ENCODE data around the gene TIPIN. TPM values are rescaled to one million over a fixed set of nuclear protein-coding genes. Genes with fewer than 3 reads are reported as not detected.
A peak's percentile ranks its signal among the peaks of the same experiment; 100 is the strongest.
"Not testable (repeated sequence)": the region's sequence is repeated elsewhere in the genome, so short reads cannot be mapped to it uniquely, and the experiment has no call there.

Gene TIPIN
- polyA plus RNA-seq, 3 donors = 1.4 to 4.0 (median 3.7) TPM

GRCh38 chr15:66306381-66306780 is 50.1 kb downstream of the TIPIN start:
- no CpG with 5 or more reads among the region's 3 CpGs for WGBS (ENCODE audit: insufficient coverage)
- intact Hi-C loops (cut with micrococcal nuclease) = no loop called here
- Histone ChIP-seq H3K4me2 (replicated peaks; ENCODE audit: extremely low read depth, low read length, poor library complexity, severe bottlenecking) (no peak overlapping the region), H3K79me2 (ENCODE audit: insufficient read depth, low read length) (no peaks in the 10 kb centered on the region), H3K27me3 (ENCODE audit: control insufficient read depth in 2 of 2, insufficient read depth in 2 of 2, low read length in 2 of 2) (no peaks in the 10 kb centered on the region), H4K20me1 (ENCODE audit: insufficient read depth, low read length) (no peaks in the 10 kb centered on the region), H3K4me3 (replicated peaks in 1 of 3; ENCODE audit: low read depth in 2 of 3, low read length in 3 of 3) (no peak overlapping the region), H3K27ac (ENCODE audit: low read depth in 1 of 2, low read length in 2 of 2) (no peak overlapping the region), H3K9me3 (replicated peaks in 1 of 2; ENCODE audit: control insufficient read depth in 1 of 2, insufficient read depth in 1 of 2, low read length in 2 of 2) (no peaks in the 10 kb centered on the region), H3K9ac (ENCODE audit: insufficient read depth, low read length, poor library complexity, severe bottlenecking) (no peak overlapping the region), H3K36me3 (replicated peaks in 1 of 2; ENCODE audit: control insufficient read depth in 1 of 2, insufficient read depth in 2 of 2, low read length in 2 of 2) (peaks cover 58 to 77% of the 10 kb centered on the region in 2 donors), H2AFZ (ENCODE audit: insufficient read depth, low read depth, low read length, poor library complexity, severe bottlenecking) (no peak overlapping the region), H3K4me1 (ENCODE audit: control insufficient read depth in 1 of 2, insufficient read depth in 2 of 2, low read length in 2 of 2) (no peaks in the 10 kb centered on the region)
- no peak for TF ChIP-seq CTCF (IDR thresholded peaks at IDR 0.05)
- Mint-ChIP-seq H3K27me3 (ENCODE audit: low read depth in 3 of 3) (no peaks in the 10 kb centered on the region), H3K9me3 (no peaks in the 10 kb centered on the region), H3K27ac (no peak overlapping the region), H3K4me3 (no peak overlapping the region), H3K36me3 (peaks cover 66 to 81% of the 10 kb centered on the region in 2 donors), H3K4me1 (no peaks in the 10 kb centered on the region)
- DNase-seq = no peak

- H3K27ac ChIP-seq (ENCODE audit: low read depth in 1 of 2, low read length in 2 of 2); H3K4me2 ChIP-seq (replicated peaks; ENCODE audit: extremely low read depth, low read length, poor library complexity, severe bottlenecking); H3K27me3 Mint-ChIP-seq (ENCODE audit: low read depth in 3 of 3); H3K9ac ChIP-seq (ENCODE audit: insufficient read depth, low read length, poor library complexity, severe bottlenecking); H3K4me3 Mint-ChIP-seq; intact Hi-C loops (cut with micrococcal nuclease); H3K4me3 ChIP-seq (replicated peaks in 1 of 3; ENCODE audit: low read depth in 2 of 3, low read length in 3 of 3); H3K27me3 ChIP-seq (ENCODE audit: control insufficient read depth in 2 of 2, insufficient read depth in 2 of 2, low read length in 2 of 2); H3K4me1 ChIP-seq (ENCODE audit: control insufficient read depth in 1 of 2, insufficient read depth in 2 of 2, low read length in 2 of 2); DNase-seq; H3K9me3 ChIP-seq (replicated peaks in 1 of 2; ENCODE audit: control insufficient read depth in 1 of 2, insufficient read depth in 1 of 2, low read length in 2 of 2); H4K20me1 ChIP-seq (ENCODE audit: insufficient read depth, low read length); H2AFZ ChIP-seq (ENCODE audit: insufficient read depth, low read depth, low read length, poor library complexity, severe bottlenecking); H3K9me3 Mint-ChIP-seq; H3K79me2 ChIP-seq (ENCODE audit: insufficient read depth, low read length); H3K4me1 Mint-ChIP-seq: not testable (repeated sequence)
- no CpG with 5 or more reads among the region's 10 CpGs for WGBS (ENCODE audit: insufficient coverage)
- peak overlapping the region in 1 of 7 donors; percentile 26 for H3K27ac Mint-ChIP-seq
- peaks cover 46 to 72% of the 10 kb centered on the region in 2 donors for H3K36me3 ChIP-seq (replicated peaks in 1 of 2; ENCODE audit: control insufficient read depth in 1 of 2, insufficient read depth in 2 of 2, low read length in 2 of 2)
- peaks cover 58 to 81% of the 10 kb centered on the region in 2 donors for H3K36me3 Mint-ChIP-seq
Observed at GRCh38 chr15:66304425-66304824, 52.1 kb downstream of the TIPIN start.

Measured in CD14-positive monocyte (primary cell).